HepG2 (cell line): ENCODE results near the gene C20orf96. TPM values are rescaled to one million over a fixed set of nuclear protein-coding genes. Genes with fewer than 3 reads are reported as not detected.

Experiments used
- CHD4 ChIP-seq: fragments of 200-600 bp; sonication (generic); IDR thresholded peaks from 2 replicates; pipeline ENCODE4 v1.7.0; 2017; ENCODE audit warnings: mild to moderate bottlenecking, low read length, borderline replicate concordance
- DNMT1 ChIP-seq: sonication (generic); formaldehyde crosslinking; IDR thresholded peaks from 2 replicates; pipeline ENCODE4 v1.5.1; 2020; ENCODE audit warnings: mild to moderate bottlenecking, missing genetic modification reagents
- GATA4 ChIP-seq: sonication (generic); IDR thresholded peaks from 2 replicates; pipeline ENCODE4 v1.6.1; 2016; ENCODE audit warnings: antibody characterized with exemption, low read depth, borderline replicate concordance
- HNRNPUL1 ChIP-seq: fragments of 200-400 bp; formaldehyde crosslinking; IDR thresholded peaks from 2 replicates; pipeline ENCODE4 v1.6.1; 2017; ENCODE audit warnings: low read depth, mild to moderate bottlenecking, low read length, moderate library complexity
- HOXA3 ChIP-seq: sonication (generic); formaldehyde crosslinking; IDR thresholded peaks from 2 replicates; pipeline ENCODE4 v1.5.0; 2020; ENCODE audit warnings: missing genetic modification reagents
- IRX3 ChIP-seq: sonication (generic); formaldehyde crosslinking; IDR thresholded peaks from 2 replicates; pipeline ENCODE4 v1.8.1; 2023; ENCODE audit warnings: mild to moderate bottlenecking, low read depth, missing genetic modification reagents, borderline replicate concordance
- KDM5A ChIP-seq: fragments of 200-600 bp; sonication (generic); IDR thresholded peaks from 2 replicates; pipeline ENCODE4 v1.7.0; 2018; ENCODE audit warnings: antibody characterized with exemption, mild to moderate bottlenecking, low read length, borderline replicate concordance
- REPIN1 ChIP-seq: sonication (generic); formaldehyde crosslinking; IDR thresholded peaks from 2 replicates; pipeline ENCODE4 v1.8.0; 2022; ENCODE audit warnings: missing genetic modification reagents, low read depth, mild to moderate bottlenecking, borderline replicate concordance
- SMC3 ChIP-seq: IDR thresholded peaks from 2 replicates; pipeline ENCODE4 v1.6.1; 2011; ENCODE audit warnings: low read length, improper control_type of control experiment
- SSRP1 ChIP-seq: IDR thresholded peaks from 2 replicates; pipeline ENCODE4 v1.6.1; 2016; ENCODE audit warnings: control low read depth
- TOE1 ChIP-seq: sonication (generic); formaldehyde crosslinking; IDR thresholded peaks from 2 replicates; pipeline ENCODE4 v1.4.0; 2020; ENCODE audit warnings: mild to moderate bottlenecking, missing genetic modification reagents
- ZBTB21 ChIP-seq: sonication (generic); formaldehyde crosslinking; IDR thresholded peaks from 2 replicates; pipeline ENCODE4 v1.4.0; 2020; ENCODE audit warnings: missing genetic modification reagents
- ZC3H4 ChIP-seq: sonication (generic); formaldehyde crosslinking; IDR thresholded peaks from 2 replicates; pipeline ENCODE4 v1.4.0; 2020; ENCODE audit warnings: missing genetic modification reagents, borderline replicate concordance
- ZNF577 ChIP-seq: sonication (generic); formaldehyde crosslinking; IDR thresholded peaks from 2 replicates; pipeline ENCODE4 v1.4.0; 2020; ENCODE audit warnings: mild to moderate bottlenecking, low read depth, missing genetic modification reagents, borderline replicate concordance
- ZNF589 ChIP-seq: sonication (generic); formaldehyde crosslinking; conservative IDR thresholded peaks from 2 replicates; pipeline ENCODE4 v1.8.0; 2022; ENCODE audit warnings: mild to moderate bottlenecking, moderate library complexity, missing genetic modification reagents
- ZNF670 ChIP-seq: sonication (generic); formaldehyde crosslinking; IDR thresholded peaks from 2 replicates; pipeline ENCODE4 v1.8.0; 2022; ENCODE audit warnings: mild to moderate bottlenecking, missing genetic modification reagents, borderline replicate concordance
- ZNF772 ChIP-seq: sonication (generic); formaldehyde crosslinking; IDR thresholded peaks from 2 replicates; pipeline ENCODE4 v1.5.0; 2020; ENCODE audit warnings: mild to moderate bottlenecking, missing genetic modification reagents
- ZSCAN9 ChIP-seq: IDR thresholded peaks from 2 replicates; pipeline ENCODE4 v1.6.1; 2016; ENCODE audit warnings: borderline replicate concordance
- polyA plus RNA-seq, 8 experiments: library from polyadenylated mRNA; depleted of rRNA in 3 of 8; stranded (reverse) in 7 of 8; unstranded in 1 of 8; fragments of >200 nt; fragmentation: Illumina TruSeq in 4 of 8; extraction: Trizol in 4 of 8; gene quantifications; 2 replicates each; pipeline versions ENCODE4 v1.2.1 to v1.2.3, GENCODE V29; 2011 to 2016; ENCODE audit warnings: low read depth in 4 of 8, missing spikeins in 1 of 8, mixed read lengths in 1 of 8; ENCODE audit not compliant: insufficient read depth in 1 of 8
- total RNA-seq, 5 experiments: library from RNA; depleted of rRNA; stranded (reverse); fragments of >200 nt; fragmentation: Illumina TruSeq; extraction: Trizol; gene quantifications; 2 replicates each; pipeline ENCODE4 v1.2.3, GENCODE V29; 2016; ENCODE audit warnings: low read depth in 1 of 5
- TF ChIP-seq, protein P1 (sequence below): sonication (generic); formaldehyde crosslinking; IDR thresholded peaks from 2 replicates; pipeline ENCODE4 v1.4.0; 2020; ENCODE audit warnings: missing genetic modification reagents
- TF ChIP-seq, protein P2 (sequence below): sonication (generic); formaldehyde crosslinking; IDR thresholded peaks from 2 replicates; pipeline ENCODE4 v1.5.0; 2020; ENCODE audit warnings: missing genetic modification reagents, mild to moderate bottlenecking, borderline replicate concordance
- TF ChIP-seq, protein P3 (sequence below): sonication (generic); formaldehyde crosslinking; conservative IDR thresholded peaks from 2 replicates; pipeline ENCODE4 v1.4.0; 2020; ENCODE audit warnings: missing genetic modification reagents
- TF ChIP-seq, protein P4 (sequence below): sonication (generic); formaldehyde crosslinking; IDR thresholded peaks from 2 replicates; pipeline ENCODE4 v1.4.0; 2020; ENCODE audit warnings: mild to moderate bottlenecking, missing genetic modification reagents

The C20orf96 gene
- total and polyA plus RNA-seq, 2 of the 13 experiments (the other 11 are each of a cell fraction or from before 2014, with no cell fraction given), result 3.8 to 20.6 TPM

DNA sequence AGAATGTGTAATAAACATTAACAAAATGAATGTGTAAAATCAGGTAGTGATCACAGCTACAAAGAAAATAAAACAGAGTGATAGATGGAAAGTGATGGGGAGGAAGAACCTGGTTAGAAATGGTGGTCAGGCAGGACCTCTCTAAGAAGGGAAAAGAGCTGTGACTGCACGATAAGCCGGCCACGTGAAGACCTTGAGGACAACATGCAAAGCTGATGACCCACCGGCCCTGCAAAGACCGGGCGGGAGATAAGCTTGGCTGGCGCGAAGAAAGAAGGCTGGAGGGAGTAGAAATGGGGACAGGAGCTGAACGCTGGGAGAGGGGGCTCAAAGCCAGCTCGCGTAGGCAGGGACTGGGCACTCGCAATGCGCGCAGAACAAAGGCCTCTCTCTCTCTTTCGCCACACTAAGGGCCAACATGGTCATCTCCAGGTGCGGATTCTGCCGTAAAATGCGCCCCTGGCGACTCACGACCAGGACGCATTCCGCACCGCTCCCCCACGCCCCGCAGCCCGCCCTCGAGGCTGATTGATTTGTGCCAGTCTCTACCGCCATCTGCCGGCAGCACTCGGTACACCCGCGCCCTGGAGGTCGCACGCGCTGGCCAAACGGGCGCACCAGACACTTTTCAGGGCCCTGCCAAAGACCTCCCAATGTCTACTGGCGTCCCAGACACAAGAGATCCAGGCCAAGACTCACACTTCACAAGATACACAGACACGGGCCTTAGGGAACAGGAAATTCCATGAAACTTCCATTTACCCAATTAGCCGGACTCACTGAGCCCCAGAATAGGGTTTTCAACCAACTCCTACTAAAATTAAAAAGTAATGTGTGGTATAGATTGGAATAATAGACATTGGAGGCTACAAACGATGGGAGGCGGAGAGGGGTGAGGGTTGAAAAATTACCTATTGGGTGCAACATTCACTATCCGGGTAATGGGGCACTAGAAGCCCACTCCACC is 23.7 kb downstream of the C20orf96 start (continued):
- TF ChIP-seq HNRNPUL1 (no peak), GATA4 (no peak), ZNF577 (no peak), CHD4 (no peak), SSRP1 (CRISPR knock-in tag) (peak; percentile 81), ZC3H4 (CRISPR knock-in tag) (no peak), TOE1 (CRISPR knock-in tag) (no peak; the same call in 1 of the 2 replicates), IRX3 (CRISPR knock-in tag) (peak; percentile 97), ZNF589 (CRISPR knock-in tag) (peak; percentile 90; the same call in 1 of the 2 replicates), ZNF670 (CRISPR knock-in tag) (peak; percentile 86; the same call in 1 of the 2 replicates), ZNF772 (peak; percentile 94), REPIN1 (peak; percentile 98), HOXA3 (CRISPR knock-in tag) (peak; percentile 94), ZBTB21 (CRISPR knock-in tag) (peak; percentile 66; the same call in 1 of the 2 replicates), DNMT1 (CRISPR knock-in tag) (0 out of 2 replicates have a peak, but pooled peaks have one; percentile 95), ZSCAN9 (CRISPR knock-in tag) (peak; percentile 75; the same call in 1 of the 2 replicates), SMC3 (peak; percentile 57; the same call in 1 of the 2 replicates), KDM5A (no peak; the same call in 1 of the 2 replicates)
- TF ChIP-seq, protein P1, sequence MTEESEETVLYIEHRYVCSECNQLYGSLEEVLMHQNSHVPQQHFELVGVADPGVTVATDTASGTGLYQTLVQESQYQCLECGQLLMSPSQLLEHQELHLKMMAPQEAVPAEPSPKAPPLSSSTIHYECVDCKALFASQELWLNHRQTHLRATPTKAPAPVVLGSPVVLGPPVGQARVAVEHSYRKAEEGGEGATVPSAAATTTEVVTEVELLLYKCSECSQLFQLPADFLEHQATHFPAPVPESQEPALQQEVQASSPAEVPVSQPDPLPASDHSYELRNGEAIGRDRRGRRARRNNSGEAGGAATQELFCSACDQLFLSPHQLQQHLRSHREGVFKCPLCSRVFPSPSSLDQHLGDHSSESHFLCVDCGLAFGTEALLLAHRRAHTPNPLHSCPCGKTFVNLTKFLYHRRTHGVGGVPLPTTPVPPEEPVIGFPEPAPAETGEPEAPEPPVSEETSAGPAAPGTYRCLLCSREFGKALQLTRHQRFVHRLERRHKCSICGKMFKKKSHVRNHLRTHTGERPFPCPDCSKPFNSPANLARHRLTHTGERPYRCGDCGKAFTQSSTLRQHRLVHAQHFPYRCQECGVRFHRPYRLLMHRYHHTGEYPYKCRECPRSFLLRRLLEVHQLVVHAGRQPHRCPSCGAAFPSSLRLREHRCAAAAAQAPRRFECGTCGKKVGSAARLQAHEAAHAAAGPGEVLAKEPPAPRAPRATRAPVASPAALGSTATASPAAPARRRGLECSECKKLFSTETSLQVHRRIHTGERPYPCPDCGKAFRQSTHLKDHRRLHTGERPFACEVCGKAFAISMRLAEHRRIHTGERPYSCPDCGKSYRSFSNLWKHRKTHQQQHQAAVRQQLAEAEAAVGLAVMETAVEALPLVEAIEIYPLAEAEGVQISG (CRISPR knock-in tag), result peak; percentile 92
- TF ChIP-seq, protein P2, sequence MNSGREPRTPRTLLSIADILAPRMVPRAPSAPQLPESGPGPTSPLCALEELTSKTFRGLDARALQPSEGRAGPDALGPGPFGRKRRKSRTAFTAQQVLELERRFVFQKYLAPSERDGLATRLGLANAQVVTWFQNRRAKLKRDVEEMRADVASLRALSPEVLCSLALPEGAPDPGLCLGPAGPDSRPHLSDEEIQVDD (CRISPR knock-in tag), result peak; percentile 89
- TF ChIP-seq, protein P3, sequence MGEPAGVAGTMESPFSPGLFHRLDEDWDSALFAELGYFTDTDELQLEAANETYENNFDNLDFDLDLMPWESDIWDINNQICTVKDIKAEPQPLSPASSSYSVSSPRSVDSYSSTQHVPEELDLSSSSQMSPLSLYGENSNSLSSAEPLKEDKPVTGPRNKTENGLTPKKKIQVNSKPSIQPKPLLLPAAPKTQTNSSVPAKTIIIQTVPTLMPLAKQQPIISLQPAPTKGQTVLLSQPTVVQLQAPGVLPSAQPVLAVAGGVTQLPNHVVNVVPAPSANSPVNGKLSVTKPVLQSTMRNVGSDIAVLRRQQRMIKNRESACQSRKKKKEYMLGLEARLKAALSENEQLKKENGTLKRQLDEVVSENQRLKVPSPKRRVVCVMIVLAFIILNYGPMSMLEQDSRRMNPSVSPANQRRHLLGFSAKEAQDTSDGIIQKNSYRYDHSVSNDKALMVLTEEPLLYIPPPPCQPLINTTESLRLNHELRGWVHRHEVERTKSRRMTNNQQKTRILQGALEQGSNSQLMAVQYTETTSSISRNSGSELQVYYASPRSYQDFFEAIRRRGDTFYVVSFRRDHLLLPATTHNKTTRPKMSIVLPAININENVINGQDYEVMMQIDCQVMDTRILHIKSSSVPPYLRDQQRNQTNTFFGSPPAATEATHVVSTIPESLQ (CRISPR knock-in tag), result no peak
- TF ChIP-seq, protein P4, sequence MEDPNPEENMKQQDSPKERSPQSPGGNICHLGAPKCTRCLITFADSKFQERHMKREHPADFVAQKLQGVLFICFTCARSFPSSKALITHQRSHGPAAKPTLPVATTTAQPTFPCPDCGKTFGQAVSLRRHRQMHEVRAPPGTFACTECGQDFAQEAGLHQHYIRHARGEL, result peak; percentile 81; the same call in 1 of the 2 replicates
